Measurements from ENCODE around the gene SORCS1.

DNA sequence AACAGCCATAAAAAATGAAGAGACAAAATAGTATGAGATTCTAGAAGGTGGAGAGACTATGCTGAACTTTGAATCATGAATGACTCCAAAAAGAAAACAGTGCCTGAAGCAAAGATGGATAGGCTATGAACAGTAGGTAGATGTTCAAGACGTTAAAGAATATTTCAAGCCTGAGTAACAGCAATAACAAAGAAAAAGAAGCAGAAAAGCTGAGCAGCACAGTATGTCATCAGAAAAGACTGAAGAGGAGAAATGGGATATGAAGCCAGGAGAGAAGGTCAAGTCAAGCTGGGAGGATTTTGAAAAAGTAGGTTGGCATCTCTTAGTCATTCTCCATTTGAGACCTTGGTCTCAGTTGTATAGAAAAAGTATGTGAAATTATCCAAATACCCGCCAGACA lies 484.4 kb downstream of the SORCS1 start:
- no peak for TF ChIP-seq EZH2 (IDR thresholded peaks at IDR 0.05; ENCODE audit: low read depth)
- TF ChIP-seq, protein P1, sequence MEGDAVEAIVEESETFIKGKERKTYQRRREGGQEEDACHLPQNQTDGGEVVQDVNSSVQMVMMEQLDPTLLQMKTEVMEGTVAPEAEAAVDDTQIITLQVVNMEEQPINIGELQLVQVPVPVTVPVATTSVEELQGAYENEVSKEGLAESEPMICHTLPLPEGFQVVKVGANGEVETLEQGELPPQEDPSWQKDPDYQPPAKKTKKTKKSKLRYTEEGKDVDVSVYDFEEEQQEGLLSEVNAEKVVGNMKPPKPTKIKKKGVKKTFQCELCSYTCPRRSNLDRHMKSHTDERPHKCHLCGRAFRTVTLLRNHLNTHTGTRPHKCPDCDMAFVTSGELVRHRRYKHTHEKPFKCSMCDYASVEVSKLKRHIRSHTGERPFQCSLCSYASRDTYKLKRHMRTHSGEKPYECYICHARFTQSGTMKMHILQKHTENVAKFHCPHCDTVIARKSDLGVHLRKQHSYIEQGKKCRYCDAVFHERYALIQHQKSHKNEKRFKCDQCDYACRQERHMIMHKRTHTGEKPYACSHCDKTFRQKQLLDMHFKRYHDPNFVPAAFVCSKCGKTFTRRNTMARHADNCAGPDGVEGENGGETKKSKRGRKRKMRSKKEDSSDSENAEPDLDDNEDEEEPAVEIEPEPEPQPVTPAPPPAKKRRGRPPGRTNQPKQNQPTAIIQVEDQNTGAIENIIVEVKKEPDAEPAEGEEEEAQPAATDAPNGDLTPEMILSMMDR (conservative IDR thresholded peaks at IDR 0.05), result no peak

All from PC-9 (cell line).